KBM-7 (cell line): ENCODE results near the gene SHOC2.

ENCODE experiments used
- DNase-seq: peaks from one replicate; pipeline ENCODE4 v3.0.0-alpha.2; 2015
- in situ Hi-C: fragments of 300-500 bp; cut with MboI; formaldehyde crosslinking; loops from 2 replicates; pipeline ENCODE4 v1.14.3; 2020; ENCODE audit warnings: low sequenced_read_pairs, low pct_unique_long_range_greater_than_20kb, mixed read lengths

The SHOC2 gene

DNA sequence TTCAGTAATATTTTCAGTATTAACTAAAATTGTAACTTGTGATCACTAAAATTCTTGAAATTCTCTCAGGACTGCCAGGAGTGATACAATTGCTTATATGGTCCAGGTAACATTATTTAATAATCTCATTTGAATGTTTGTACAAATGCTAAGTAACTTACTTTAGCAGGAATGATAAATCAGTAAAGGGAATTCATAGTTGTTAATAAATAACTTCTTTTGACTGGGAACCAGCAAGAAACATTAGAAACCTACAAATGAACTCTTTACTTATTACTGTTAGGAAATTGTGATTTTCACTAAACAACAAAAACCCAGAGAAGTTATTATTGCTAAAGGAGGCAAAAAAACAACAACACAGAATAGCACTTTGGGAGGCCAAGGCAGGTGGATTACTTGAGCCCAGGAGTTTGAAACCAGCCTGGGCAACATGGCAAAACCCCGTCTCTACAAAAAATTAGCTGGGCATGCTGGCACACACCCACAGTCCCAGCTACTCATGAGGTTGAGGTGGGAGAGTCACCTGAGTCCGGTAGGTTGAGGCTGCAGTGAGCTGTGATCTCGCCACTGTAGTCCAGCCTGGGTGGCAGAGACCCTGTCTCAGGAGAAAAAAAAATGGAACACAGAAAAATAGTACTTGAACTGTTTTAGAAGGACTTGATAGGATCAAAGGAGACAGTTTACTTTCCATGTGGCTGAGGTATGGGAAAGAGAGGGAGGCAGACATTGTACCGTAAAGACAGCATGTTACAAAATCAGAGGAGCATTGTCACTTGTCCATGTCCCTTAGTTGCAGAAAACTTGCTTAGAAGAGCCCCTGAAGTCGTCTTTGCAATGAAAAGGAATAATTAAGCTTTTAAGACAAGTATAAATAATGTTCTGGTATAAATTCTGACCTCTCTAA is 53.1 kb downstream of the SHOC2 start:
- DNase-seq = no peak
- in situ Hi-C loops = no loop called here

DNA sequence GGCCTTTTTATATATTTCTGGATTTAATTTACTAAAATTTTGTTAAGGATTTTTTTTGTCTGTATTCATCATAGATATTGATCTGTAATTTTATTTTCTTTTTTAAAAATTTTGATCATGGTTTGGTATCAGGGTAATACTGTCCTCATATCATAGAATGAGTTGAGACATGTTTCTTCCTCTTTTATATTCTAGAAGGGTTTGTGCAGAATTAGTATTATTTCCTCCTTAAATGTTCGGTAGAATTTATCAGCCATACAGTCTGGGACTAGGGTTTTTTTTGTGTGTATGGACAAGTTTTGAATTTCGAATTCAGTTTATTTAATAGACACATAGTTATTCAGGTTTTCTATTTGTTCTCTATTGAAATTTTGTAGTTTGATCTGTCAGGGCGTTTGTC is 54.0 kb downstream of the SHOC2 start:
- DNase-seq = peak; percentile 16
- in situ Hi-C loops = no loop called here

DNA sequence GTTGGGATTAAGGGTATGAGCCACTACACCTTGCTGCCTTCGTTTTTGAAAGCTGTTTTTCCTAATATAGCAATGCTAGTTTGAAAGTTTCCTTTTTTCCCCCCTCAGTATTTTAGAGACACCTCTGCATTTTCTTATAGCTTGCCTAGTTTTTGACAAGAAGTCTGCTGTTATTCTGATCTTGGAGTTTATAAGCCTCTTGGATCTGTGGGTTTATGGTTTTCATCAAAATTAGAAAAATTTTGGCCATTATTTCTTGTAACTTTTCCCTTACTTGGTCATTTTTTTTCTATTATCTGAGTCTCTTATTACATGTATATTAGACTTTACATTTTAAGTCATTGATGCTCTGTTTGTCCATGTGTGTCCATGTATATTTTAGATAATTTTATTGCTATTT is 57.2 kb downstream of the SHOC2 start:
- no peak for DNase-seq
- in situ Hi-C loops = no loop called here

DNA sequence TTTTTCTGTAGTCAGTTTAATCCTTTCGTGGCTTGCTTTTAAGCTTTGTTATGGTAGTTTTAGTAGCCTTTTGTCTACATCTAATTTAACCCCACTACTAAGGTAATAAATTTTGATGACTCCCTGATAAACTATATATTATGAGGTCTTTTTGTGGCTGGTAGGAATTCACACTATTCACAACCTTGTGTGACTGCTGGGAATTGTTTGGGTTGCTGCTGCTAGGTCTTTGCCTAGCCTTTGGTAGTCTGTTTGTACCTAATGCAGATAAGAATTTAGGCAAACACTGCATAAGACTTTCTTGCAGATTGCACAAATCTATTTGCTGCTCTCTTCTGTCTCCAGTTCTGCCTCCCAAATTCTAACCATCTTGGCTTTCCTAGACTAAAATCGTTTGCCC is 58.3 kb downstream of the SHOC2 start:
- in situ Hi-C loops = no loop called here
- DNase-seq = no peak

DNA sequence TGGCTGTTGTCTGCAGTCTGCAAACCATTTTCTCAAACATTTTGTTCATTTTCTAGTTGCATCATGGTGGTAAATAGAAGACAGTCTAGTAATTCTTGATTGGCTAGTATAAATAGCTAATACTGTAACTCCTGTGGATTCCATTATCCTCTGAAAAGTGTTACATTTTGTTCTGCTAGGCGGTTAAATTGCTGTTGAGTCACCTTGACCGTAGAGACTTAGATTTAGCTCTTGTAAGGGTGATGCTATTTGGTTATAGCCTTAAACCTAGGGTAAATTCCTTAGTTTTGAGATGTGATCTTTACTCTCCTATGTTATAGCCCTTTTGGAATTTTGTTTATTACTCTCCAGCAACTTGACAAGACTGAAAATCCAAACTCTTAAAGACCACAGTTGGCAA is 58.8 kb downstream of the SHOC2 start:
- DNase-seq = no peak
- in situ Hi-C loops = no loop called here

DNA sequence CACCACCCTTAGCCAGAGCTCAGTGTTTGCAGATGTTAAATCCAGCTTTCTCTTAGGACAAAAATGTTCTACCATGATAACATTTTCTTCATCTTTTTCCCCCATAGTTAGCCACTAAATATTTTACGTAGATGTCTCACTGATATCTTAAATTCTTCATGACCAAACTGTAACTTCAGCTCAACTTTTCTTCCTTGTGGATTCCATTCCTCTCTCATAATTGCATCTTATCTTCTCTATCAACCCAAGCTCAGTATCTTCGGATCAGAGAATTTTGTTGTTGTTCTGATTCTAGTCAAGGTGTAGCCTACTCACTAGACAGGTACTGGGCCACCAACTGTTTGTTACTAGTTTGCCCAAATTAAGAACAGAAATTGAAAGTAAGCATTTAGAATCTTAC is 60.2 kb downstream of the SHOC2 start:
- in situ Hi-C loops = no loop called here
- no peak for DNase-seq

DNA sequence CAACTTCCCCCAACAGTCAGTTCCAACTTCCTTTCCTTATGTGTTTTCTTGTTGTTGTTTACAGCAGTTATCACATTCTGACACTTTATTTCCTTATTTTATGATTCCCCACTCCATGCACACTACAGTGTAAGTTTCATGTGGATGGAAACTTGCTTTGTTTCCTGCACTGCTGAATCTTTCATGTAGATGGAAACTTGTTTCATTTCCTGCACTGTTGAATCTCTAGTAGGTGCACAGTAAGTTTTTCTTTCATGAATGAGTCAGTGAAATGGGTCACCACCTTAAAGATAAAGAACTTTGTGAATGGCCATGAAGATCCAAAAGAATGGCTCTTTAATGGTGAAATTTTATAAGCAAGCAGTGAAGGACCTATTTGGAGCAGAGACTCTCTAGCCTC is 61.4 kb downstream of the SHOC2 start:
- no peak for DNase-seq
- in situ Hi-C loops = no loop called here

DNA sequence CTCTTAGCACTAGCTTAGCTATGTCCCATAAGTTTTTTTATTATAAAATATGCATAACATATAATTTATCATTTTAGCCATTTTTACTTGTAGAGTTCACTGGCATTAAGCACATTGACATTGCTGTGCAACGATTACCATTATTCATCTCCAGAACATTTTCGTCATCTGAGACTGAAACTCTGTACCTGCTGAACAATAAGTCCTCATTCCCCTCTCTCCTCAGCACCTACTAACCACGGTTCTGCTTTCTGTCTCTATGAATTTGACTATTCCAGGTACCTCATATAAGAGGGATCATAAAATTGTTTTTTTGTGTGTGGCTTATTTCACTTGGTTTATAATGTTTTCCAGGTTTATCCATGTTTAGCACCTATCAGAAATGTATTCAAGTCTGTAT is 64.1 kb downstream of the SHOC2 start:
- in situ Hi-C loops = no loop called here
- DNase-seq = no peak

DNA sequence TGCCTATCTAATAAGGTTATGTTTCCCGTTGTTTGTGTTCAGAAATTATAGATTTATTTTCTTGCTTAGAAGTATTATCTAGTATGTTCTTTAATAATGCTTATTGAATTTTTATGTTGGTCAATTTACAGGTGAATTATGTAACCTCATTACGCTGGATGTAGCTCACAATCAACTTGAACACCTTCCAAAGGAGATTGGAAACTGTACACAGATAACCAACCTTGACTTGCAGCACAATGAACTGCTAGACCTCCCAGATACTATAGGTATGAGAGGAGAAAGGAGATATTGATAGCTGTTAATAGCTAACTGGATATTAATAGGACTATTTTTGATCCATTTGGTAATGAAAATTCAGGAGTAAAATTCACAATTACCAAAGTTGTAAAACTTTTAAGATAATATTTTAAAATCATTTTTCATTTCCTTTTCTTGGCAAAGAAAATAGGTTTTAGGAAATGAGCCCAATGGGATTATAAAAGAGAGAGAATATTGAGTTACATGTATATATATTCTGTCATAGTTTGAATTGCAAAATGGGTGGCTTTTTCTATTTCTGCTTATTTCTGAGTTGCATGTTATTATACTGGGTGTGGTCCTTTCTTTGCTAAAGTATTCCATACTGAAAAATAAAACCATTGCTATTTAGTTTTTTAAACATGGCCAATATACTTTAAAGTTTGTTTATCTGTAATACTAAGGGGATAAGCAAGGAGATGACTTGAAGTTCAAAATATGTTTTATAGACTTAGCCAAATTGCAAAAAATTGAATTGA is 66.3 kb downstream of the SHOC2 start:
- DNase-seq = no peak
- in situ Hi-C loops = no loop called here

DNA sequence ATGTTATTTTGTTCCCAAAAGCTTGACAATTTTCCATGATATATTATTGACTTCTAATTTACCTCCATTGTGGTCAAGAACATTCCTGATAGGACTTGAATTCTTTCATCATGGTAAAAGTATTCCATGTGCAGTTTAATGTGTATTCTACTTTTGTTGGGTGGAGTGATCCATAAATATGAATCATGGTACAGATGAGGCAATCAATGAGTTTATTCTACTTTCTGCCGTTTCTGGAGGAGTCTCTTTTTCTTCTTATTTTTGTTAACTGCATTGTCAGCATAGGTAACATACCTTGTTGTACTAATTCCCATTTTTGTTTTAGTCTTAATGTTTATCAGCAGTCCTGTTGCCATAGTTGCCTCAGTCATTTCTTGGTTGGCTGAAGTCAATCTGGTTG is 69.6 kb downstream of the SHOC2 start:
- in situ Hi-C loops = no loop called here
- no peak for DNase-seq

DNA sequence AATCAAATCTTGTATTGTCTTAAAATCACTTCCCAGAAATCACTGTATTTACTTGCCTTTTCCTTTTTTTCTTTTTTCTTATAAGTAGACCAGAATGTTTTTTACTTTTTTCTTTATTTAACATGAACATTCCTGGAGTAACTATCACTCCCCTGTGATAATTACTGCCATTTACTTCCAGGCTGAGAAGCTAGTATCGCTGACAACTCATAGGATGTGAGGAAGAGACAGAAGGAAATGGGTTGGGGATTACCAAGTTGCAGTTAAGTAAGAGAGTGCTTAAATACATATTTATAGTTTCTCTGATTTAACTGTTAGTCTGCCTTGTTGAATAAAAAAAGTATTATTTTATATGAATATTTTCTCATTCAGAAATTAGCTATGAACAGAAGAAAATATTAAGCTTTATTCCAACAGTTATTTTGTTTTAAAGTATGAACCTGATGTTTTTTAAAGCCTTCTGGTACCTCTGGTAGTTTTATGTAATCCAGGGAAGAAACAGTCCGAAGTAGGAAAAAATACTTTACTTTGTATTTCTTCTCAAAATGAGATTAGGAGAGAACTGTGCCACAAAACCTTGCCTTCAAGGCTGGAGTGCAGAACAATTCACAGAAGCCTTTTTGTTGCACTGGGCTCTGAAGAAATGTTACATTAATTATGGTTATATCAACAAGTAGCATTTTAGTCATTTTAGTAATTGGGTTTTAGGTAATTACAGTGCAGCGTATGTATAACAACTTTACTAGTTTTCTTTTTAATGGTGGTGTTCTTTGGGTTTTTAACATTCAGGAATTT is 72.8 kb downstream of the SHOC2 start:
- DNase-seq = no peak
- in situ Hi-C loops = no loop called here

DNA sequence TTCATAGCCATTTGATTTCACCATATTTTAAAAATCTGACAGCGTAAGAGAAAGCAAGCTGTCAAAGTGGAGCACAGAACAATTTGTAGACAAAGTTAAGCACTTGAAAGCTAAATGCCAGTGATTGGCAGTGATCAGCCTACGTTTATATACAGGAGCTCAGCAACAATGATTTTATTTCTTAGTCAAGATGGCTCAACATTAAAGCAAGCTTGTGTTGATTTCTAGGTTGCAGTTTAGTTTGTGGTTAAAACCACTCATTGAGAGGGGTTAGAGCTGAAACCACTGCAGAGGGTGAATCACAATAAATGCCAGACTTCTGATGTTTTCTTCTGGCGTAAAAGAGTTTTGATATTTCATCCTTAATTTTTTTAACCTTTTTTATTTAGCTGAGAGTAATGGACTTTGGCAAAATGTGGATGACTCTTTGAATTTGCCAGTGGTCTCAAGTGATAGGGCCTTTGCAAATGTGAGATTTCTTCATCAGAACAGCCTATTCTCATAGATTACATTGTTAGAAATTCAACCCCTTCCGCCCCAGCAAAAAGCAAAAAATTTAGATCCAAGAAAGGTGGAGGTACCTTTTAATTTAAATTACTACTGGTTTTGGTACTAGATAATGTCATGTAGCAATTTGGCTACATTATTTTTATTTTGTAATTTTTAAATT is 73.8 kb downstream of the SHOC2 start:
- no peak for DNase-seq
- in situ Hi-C loops = no loop called here

DNA sequence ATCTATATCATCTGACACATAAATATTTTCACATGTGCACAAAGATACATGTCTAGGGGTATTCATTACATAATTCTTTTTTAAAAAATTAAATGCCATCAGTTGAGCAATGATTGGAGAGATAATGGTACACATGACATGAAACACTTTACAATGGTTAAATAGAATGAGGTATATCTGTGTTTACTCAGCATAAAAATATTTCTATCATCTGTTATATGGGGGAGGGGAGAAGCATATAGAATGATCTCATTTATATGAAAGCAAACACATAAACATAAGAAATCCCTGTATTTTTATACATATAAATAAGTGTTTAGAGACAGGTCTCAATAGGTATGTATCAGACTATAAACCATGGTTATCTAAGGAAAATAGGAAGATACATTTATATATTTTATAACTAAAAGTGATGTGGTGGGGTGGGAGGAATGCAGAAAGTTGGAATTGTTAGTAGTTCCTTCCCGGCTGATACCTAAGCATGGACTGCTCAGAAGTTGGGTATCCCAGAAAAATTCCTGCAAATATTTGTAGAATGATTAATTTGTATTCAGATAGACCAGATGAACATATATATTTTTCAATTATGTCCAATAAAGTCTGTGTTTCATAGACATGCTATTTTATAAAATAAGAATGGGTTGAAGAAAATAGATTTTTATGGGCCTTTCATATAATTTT is 75.1 kb downstream of the SHOC2 start:
- in situ Hi-C loops = no loop called here
- no peak for DNase-seq

DNA sequence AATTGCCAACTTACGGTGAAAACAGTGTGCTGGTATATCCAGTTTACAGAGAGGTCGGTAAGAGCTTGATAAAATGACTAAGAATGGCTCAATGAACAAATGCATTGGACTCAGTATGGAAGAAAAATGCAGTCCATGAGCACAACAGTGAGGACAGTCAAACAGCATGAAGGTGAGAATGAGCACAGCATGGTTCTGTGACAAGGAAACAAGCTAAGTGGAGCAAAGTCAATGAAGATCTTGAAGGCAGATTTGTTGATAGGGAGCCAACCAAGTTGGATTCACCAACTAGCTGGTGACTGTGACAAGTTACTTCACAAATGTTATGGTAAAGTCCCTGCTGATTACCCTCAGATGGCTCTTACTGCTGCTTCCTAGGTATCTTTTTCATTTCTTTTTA is 75.9 kb downstream of the SHOC2 start:
- DNase-seq = no peak

DNA sequence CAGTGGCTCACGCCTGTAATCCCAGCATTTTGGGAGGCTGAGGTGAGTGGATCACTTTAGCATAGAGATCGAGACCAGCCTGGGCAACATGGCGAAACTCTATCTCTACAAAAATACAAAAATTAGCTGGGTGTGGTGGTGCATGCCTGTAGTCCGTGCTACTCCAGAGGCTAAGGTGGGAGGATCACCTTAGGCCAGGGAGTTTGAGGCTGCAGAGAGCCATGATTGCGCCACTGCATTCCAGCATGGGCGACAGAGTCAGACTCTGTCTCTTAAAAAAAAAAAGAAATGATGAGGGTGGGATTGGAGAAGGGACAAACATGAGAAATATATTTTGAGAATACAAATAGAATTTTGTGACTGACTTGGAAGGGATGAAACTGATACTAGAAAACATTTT is 76.9 kb downstream of the SHOC2 start:
- no peak for DNase-seq
- in situ Hi-C loops = no loop called here

More for the DNA sequence above, 75.9 kb downstream of the SHOC2 start:
- in situ Hi-C loops = no loop called here

DNA sequence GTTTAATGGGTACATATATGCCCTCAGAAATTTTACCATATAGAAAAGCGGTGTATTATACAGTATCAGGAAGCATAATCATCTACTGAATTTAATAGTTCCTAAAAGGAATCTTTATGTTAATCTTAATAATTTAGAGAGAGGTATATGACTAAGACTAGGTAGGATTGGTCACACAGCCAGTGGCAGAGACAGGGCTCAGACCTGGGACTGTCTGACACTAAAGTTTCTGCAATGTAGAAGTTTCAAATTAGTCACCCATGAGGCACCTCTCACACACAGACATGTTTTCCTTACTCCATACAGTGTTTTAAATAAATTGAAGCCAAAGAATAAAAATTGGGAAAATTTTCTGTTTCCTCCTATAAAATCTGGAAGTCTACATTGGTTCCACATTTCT is 84.6 kb downstream of the SHOC2 start:
- in situ Hi-C loops = no loop called here
- no peak for DNase-seq

DNA sequence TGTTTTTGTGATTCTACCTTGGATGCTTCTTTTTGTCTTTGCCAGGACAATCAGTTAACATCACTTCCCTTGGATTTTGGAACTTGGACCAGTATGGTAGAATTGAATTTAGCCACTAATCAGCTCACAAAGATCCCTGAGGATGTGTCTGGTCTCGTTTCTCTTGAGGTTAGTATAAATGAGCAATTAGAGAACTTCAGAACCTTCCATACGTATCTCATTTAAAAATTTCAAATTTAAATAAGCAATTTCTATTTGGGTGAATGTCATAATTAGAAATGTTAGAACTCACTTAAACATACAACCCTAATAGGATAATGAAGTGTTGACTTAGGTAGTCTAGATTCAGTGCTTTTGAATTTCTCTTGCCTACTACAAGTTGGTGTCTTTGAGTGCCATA is 88.1 kb downstream of the SHOC2 start:
- no peak for DNase-seq
- in situ Hi-C loops = no loop called here

DNA sequence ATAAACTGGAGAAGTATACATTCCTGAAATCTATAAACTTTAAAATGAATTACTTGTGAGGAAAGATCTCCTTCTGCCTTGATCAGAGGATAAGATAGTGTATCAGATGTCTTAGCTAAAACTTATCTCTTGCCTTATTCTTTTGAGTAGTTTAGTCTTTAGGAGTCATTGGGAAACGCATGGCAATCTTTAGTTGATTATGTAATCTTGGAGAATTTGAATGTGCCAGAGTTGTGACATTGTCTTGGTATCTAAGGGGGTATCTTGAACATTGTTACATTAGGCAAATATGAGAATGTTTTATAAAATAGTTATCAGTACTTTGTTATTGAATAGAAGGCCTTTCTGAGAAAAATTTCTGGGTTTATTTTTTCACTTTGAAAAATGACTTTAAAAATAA is 95.8 kb downstream of the SHOC2 start:
- no peak for DNase-seq
- in situ Hi-C loops = no loop called here

DNA sequence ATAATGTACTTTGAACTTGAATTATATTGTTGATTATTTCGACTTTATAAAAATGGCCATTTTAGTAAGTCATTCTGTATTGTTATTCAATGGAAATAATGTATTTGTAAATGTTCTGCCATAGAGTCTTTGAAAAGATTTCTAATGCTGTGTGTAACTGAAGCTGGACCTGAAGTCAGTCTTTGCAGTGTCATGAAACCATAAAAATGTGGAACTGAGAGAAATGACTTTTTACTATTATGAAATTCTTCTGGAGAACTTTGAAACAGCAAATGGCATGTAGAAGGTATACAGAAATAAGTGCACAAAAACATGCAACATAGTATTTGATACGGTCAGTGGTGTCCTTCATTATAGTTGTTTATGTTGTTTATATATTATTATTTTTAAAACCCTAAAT is 97.7 kb downstream of the SHOC2 start:
- in situ Hi-C loops = no loop called here
- no peak for DNase-seq
